Activated naive CD4-positive, alpha-beta T cell treated with anti-CD3 and anti-CD28 coated beads, Interleukin-2, amount 10 ng/mL, durations not matched to agents 7 days and 5 days (primary cell): Measurements from ENCODE around the gene IKZF1.

Experiments used
- CTCF ChIA-PET: fragments of 350-600 bp; sonication (Branson Sonifier 250); formaldehyde crosslinking; loops from one replicate; lab custom pipeline; 2021; ENCODE audit warnings: antibody characterized with exemption; lab: Charles Lee
- DNase-seq: peaks from one replicate; pipeline ENCODE4 v3.0.0-alpha.2; 2020
- H3K27ac Mint-ChIP-seq: one replicate; pipeline ENCODE4 v1.8.0; 2021; ENCODE audit warnings: mild to moderate bottlenecking, moderate library complexity, mixed read lengths
- H3K27me3 Mint-ChIP-seq: one replicate; pipeline ENCODE4 v1.8.0; 2021; ENCODE audit warnings: mild to moderate bottlenecking, mixed read lengths
- H3K36me3 Mint-ChIP-seq: one replicate; pipeline ENCODE4 v1.8.0; 2021; ENCODE audit warnings: mixed read lengths
- H3K4me1 Mint-ChIP-seq: one replicate; pipeline ENCODE4 v1.8.0; 2021; ENCODE audit warnings: mixed read lengths
- H3K4me3 Mint-ChIP-seq: one replicate; pipeline ENCODE4 v1.8.0; 2021; ENCODE audit warnings: mild to moderate bottlenecking, moderate library complexity, mixed read lengths
- H3K9me3 Mint-ChIP-seq: one replicate; pipeline ENCODE4 v1.8.0; 2021; ENCODE audit warnings: mixed read lengths

IKZF1 gene

GRCh38 chr7:50372923-50373322 lies 68.4 kb downstream of the IKZF1 start:
- Mint-ChIP-seq H3K4me1 (peaks cover 91% of the 10 kb centered on the region), H3K27me3 (no peaks in the 10 kb centered on the region), H3K36me3 (peaks cover 93% of the 10 kb centered on the region), H3K27ac (peak overlapping the region; percentile 87), H3K4me3 (no peak overlapping the region), H3K9me3 (no peaks in the 10 kb centered on the region)
- CTCF ChIA-PET: interaction anchor here (1.0 to 9.4 kb wide), 5 partner anchors 9 to 228 kb away, joined by 3 to 162 read pairs (median 12); no protein-coding TSS in a partner anchor
- DNase-seq: no peak

- Mint-ChIP-seq H3K27ac (peak overlapping the region; percentile 63), H3K4me1 (peaks cover 87% of the 10 kb centered on the region), H3K36me3 (peaks cover 93% of the 10 kb centered on the region), H3K27me3 (no peaks in the 10 kb centered on the region), H3K9me3 (no peaks in the 10 kb centered on the region), H3K4me3 (no peak overlapping the region)
- CTCF ChIA-PET: interaction anchor here (1.1 to 1.5 kb wide), 2 partner anchors 10 to 302 kb away, joined by 3 read pairs; no protein-coding TSS in a partner anchor
- no peak for DNase-seq
Observed at GRCh38 chr7:50376056-50376820, 71.7 kb downstream of the IKZF1 start.

GRCh38 chr7:50377356-50377755 lies 72.8 kb downstream of the IKZF1 start:
- H3K4me3 Mint-ChIP-seq: no peak overlapping the region
- H3K9me3 Mint-ChIP-seq: no peaks in the 10 kb centered on the region
- peak overlapping the region; percentile 42 for H3K27ac Mint-ChIP-seq
- peaks cover 85% of the 10 kb centered on the region for H3K4me1 Mint-ChIP-seq
- H3K27me3 Mint-ChIP-seq: no peaks in the 10 kb centered on the region
- DNase-seq: no peak
- CTCF ChIA-PET: interaction anchor here (1.0 to 1.7 kb wide), 3 partner anchors 24 to 301 kb away, joined by 3 to 5 read pairs (median 3); no protein-coding TSS in a partner anchor
- H3K36me3 Mint-ChIP-seq: peaks cover 87% of the 10 kb centered on the region

- Mint-ChIP-seq H3K4me3 (no peak overlapping the region), H3K27me3 (no peaks in the 10 kb centered on the region), H3K27ac (peak overlapping the region; percentile 72), H3K4me1 (peaks cover 79% of the 10 kb centered on the region), H3K36me3 (peaks cover 87% of the 10 kb centered on the region), H3K9me3 (no peaks in the 10 kb centered on the region)
- CTCF ChIA-PET: interaction anchor here (1.1 to 2.1 kb wide), 2 partner anchors 37 to 39 kb away, joined by 3 to 8 read pairs; no protein-coding TSS in a partner anchor
- DNase-seq: no peak
Observed at GRCh38 chr7:50379082-50379481, 74.6 kb downstream of the IKZF1 start.

- no peak overlapping the region for H3K4me3 Mint-ChIP-seq
- no peaks in the 10 kb centered on the region for H3K27me3 Mint-ChIP-seq
- H3K4me1 Mint-ChIP-seq: peaks cover 79% of the 10 kb centered on the region
- CTCF ChIA-PET: interaction anchor here (2.1 kb wide), 1 partner anchor 38 kb away, joined by 8 read pairs; no protein-coding TSS in a partner anchor
- no peaks in the 10 kb centered on the region for H3K9me3 Mint-ChIP-seq
- no peak for DNase-seq
- peak overlapping the region; percentile 72 for H3K27ac Mint-ChIP-seq
- peaks cover 87% of the 10 kb centered on the region for H3K36me3 Mint-ChIP-seq
Observed at GRCh38 chr7:50379539-50379938, 75.0 kb downstream of the IKZF1 start.

GRCh38 chr7:50382455-50382854 lies 77.9 kb downstream of the IKZF1 start:
- no peaks in the 10 kb centered on the region for H3K27me3 Mint-ChIP-seq
- H3K4me3 Mint-ChIP-seq: no peak overlapping the region
- CTCF ChIA-PET: interaction anchor here (1.4 kb wide), 1 partner anchor 35 kb away, joined by 5 read pairs; no protein-coding TSS in a partner anchor
- no peak for DNase-seq
- no peaks in the 10 kb centered on the region for H3K9me3 Mint-ChIP-seq
- H3K4me1 Mint-ChIP-seq: peaks cover 70% of the 10 kb centered on the region
- peak overlapping the region; percentile 58 for H3K27ac Mint-ChIP-seq
- peaks cover 81% of the 10 kb centered on the region for H3K36me3 Mint-ChIP-seq

GRCh38 chr7:50387351-50387750 lies 82.8 kb downstream of the IKZF1 start:
- CTCF ChIA-PET: no interaction called here
- no peak overlapping the region for H3K4me3 Mint-ChIP-seq
- no peaks in the 10 kb centered on the region for H3K9me3 Mint-ChIP-seq
- peaks cover 88% of the 10 kb centered on the region for H3K36me3 Mint-ChIP-seq
- no peak for DNase-seq
- peaks cover 75% of the 10 kb centered on the region for H3K4me1 Mint-ChIP-seq
- no peaks in the 10 kb centered on the region for H3K27me3 Mint-ChIP-seq
- peak overlapping the region; percentile 69 for H3K27ac Mint-ChIP-seq

GRCh38 chr7:50389961-50390360 lies 85.4 kb downstream of the IKZF1 start:
- H3K4me1 Mint-ChIP-seq: peaks cover 81% of the 10 kb centered on the region
- peak overlapping the region; percentile 77 for H3K27ac Mint-ChIP-seq
- H3K36me3 Mint-ChIP-seq: peaks cover 85% of the 10 kb centered on the region
- H3K9me3 Mint-ChIP-seq: no peaks in the 10 kb centered on the region
- CTCF ChIA-PET: no interaction called here
- DNase-seq: no peak
- no peaks in the 10 kb centered on the region for H3K27me3 Mint-ChIP-seq
- no peak overlapping the region for H3K4me3 Mint-ChIP-seq

- no peaks in the 10 kb centered on the region for H3K9me3 Mint-ChIP-seq
- H3K27me3 Mint-ChIP-seq: no peaks in the 10 kb centered on the region
- peak overlapping the region; percentile 86 for H3K27ac Mint-ChIP-seq
- DNase-seq: no peak
- no peak overlapping the region for H3K4me3 Mint-ChIP-seq
- H3K4me1 Mint-ChIP-seq: peaks cover 88% of the 10 kb centered on the region
- CTCF ChIA-PET: interaction anchor here (1.4 to 1.6 kb wide), 2 partner anchors 23 to 248 kb away, joined by 3 to 6 read pairs; no protein-coding TSS in a partner anchor
- peaks cover 82% of the 10 kb centered on the region for H3K36me3 Mint-ChIP-seq
Observed at GRCh38 chr7:50391386-50391785, 86.9 kb downstream of the IKZF1 start.

- CTCF ChIA-PET: interaction anchor here (1.4 to 1.6 kb wide), 2 partner anchors 24 to 190 kb away, joined by 3 to 6 read pairs; no protein-coding TSS in a partner anchor
- peaks cover 85% of the 10 kb centered on the region for H3K36me3 Mint-ChIP-seq
Observed at GRCh38 chr7:50393076-50393475, 88.6 kb downstream of the IKZF1 start.

GRCh38 chr7:50393547-50394252 lies 89.2 kb downstream of the IKZF1 start:
- H3K36me3 Mint-ChIP-seq: peaks cover 86% of the 10 kb centered on the region
- no peaks in the 10 kb centered on the region for H3K9me3 Mint-ChIP-seq
- no peaks in the 10 kb centered on the region for H3K27me3 Mint-ChIP-seq
- peak; percentile 82 for DNase-seq
- peak overlapping the region; percentile 96 for H3K27ac Mint-ChIP-seq
- CTCF ChIA-PET: interaction anchor here (1.1 to 1.4 kb wide), 3 partner anchors 25 to 190 kb away, joined by 3 to 7 read pairs (median 3); no protein-coding TSS in a partner anchor
- peak overlapping the region; percentile 63 for H3K4me3 Mint-ChIP-seq
- H3K4me1 Mint-ChIP-seq: peaks cover 96% of the 10 kb centered on the region

More at GRCh38 chr7:50393076-50393475, 88.6 kb downstream of the IKZF1 start:
- peak; percentile 64 for DNase-seq
- H3K4me1 Mint-ChIP-seq: peaks cover 96% of the 10 kb centered on the region
- no peaks in the 10 kb centered on the region for H3K9me3 Mint-ChIP-seq
- H3K27me3 Mint-ChIP-seq: no peaks in the 10 kb centered on the region
- H3K27ac Mint-ChIP-seq: peak overlapping the region; percentile 96
- H3K4me3 Mint-ChIP-seq: peak overlapping the region; percentile 63

- CTCF ChIA-PET: interaction anchor here (1.1 kb wide), 2 partner anchors 26 to 189 kb away, joined by 3 to 7 read pairs; no protein-coding TSS in a partner anchor
- Mint-ChIP-seq H3K36me3 (peaks cover 85% of the 10 kb centered on the region), H3K4me1 (peaks cover 90% of the 10 kb centered on the region), H3K9me3 (no peaks in the 10 kb centered on the region), H3K27me3 (no peaks in the 10 kb centered on the region), H3K4me3 (peak overlapping the region; percentile 63), H3K27ac (peak overlapping the region; percentile 96)
- no peak for DNase-seq
Observed at GRCh38 chr7:50394315-50394714, 89.8 kb downstream of the IKZF1 start.

- no peak for DNase-seq
- peaks cover 85% of the 10 kb centered on the region for H3K36me3 Mint-ChIP-seq
- no peaks in the 10 kb centered on the region for H3K9me3 Mint-ChIP-seq
- H3K4me1 Mint-ChIP-seq: peaks cover 78% of the 10 kb centered on the region
- CTCF ChIA-PET: interaction anchor here (0.6 to 3.4 kb wide), 2 partner anchors 20 to 251 kb away, joined by 3 to 15 read pairs; no protein-coding TSS in a partner anchor
- H3K4me3 Mint-ChIP-seq: peak overlapping the region; percentile 55
- H3K27ac Mint-ChIP-seq: peak overlapping the region; percentile 78
- H3K27me3 Mint-ChIP-seq: no peaks in the 10 kb centered on the region
Observed at GRCh38 chr7:50396856-50397255, 92.3 kb downstream of the IKZF1 start.
